ENCODE results near the gene CNTRL.

CNTRL gene

DNA sequence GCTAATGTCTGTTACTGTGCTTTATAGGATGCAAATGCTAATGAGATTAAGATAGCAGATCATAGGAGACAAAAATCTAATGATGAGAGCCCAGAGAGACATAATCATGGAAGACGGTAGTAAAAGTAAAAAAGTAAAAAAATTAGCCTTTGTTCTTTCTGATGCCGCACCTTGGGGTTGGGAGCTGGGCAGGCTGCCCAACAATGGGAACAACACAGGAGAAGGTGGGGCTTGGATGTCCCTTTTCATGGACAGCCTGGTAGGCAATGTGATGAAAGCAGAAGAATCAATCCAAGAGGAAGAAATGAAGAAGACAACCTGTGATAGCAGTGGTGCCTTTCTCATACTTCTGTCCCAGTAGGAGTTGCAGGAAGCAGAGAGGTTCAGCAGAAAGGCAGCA lies 69.7 kb downstream of the CNTRL start:
- no peak overlapping the region for H3K4me3 ChIP-seq (ENCODE audit: low read length)
- TF ChIP-seq, protein P1, sequence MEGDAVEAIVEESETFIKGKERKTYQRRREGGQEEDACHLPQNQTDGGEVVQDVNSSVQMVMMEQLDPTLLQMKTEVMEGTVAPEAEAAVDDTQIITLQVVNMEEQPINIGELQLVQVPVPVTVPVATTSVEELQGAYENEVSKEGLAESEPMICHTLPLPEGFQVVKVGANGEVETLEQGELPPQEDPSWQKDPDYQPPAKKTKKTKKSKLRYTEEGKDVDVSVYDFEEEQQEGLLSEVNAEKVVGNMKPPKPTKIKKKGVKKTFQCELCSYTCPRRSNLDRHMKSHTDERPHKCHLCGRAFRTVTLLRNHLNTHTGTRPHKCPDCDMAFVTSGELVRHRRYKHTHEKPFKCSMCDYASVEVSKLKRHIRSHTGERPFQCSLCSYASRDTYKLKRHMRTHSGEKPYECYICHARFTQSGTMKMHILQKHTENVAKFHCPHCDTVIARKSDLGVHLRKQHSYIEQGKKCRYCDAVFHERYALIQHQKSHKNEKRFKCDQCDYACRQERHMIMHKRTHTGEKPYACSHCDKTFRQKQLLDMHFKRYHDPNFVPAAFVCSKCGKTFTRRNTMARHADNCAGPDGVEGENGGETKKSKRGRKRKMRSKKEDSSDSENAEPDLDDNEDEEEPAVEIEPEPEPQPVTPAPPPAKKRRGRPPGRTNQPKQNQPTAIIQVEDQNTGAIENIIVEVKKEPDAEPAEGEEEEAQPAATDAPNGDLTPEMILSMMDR (conservative IDR thresholded peaks at IDR 0.05; ENCODE audit: low read length) = no peak

DNA sequence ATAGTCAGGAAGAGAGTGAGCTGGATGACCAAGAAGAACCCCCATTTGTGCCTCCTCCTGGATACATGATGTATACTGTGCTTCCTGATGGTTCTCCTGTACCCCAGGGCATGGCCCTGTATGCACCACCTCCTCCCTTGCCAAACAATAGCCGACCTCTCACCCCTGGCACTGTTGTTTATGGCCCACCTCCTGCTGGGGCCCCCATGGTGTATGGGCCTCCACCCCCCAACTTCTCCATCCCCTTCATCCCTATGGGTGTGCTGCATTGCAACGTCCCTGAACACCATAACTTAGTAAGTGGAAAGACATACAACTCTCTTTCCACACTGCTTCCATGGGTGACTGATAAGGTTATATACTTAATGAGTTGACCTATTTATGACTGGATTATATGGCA lies 75.4 kb downstream of the CNTRL start:
- no peak for DNase-seq (ENCODE audit: low read depth)
- H3K4me3 ChIP-seq (ENCODE audit: low read length) = no peak overlapping the region
- TF ChIP-seq, protein P1 (conservative IDR thresholded peaks at IDR 0.05; ENCODE audit: low read length) = no peak

More for the DNA sequence above, 69.7 kb downstream of the CNTRL start:
- no peak for DNase-seq (ENCODE audit: low read depth)

- TF ChIP-seq, protein P1 (conservative IDR thresholded peaks at IDR 0.05; ENCODE audit: low read length) = no peak
- DNase-seq (ENCODE audit: low read depth) = no peak
- H3K4me3 ChIP-seq (ENCODE audit: low read length) = no peak overlapping the region
These were observed 78.9 kb downstream of the CNTRL start for GRCh38 chr9:121153642-121154041.

GRCh38 chr9:121154782-121155181 lies 80.0 kb downstream of the CNTRL start:
- no peak overlapping the region for H3K4me3 ChIP-seq (ENCODE audit: low read length)
- DNase-seq (ENCODE audit: low read depth) = no peak
- TF ChIP-seq, protein P1 (conservative IDR thresholded peaks at IDR 0.05; ENCODE audit: low read length) = no peak

DNA sequence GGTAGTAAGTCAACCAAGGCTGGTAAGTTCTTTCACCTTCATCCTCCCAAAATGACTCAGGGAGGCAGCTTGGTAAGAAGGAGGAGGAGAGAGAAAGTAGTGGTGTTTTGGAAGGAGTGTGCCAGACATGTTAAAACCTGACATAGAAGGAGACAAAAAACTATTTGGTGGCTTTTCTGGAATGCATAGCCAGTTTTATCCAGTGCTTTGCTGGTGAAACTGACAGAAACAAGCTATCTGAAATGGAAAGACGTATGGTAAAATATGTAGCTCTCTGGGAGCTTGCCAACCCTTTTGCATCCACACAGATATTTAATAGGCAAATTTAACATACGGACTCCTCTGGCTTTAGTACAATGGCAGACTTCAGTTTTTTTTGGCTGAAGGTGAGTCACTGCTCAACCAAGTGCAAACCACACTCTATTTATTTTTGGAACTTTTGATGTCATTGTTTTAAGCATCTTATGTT lies 81.5 kb downstream of the CNTRL start:
- no peak overlapping the region for H3K4me3 ChIP-seq (ENCODE audit: low read length)
- peak; percentile 80 for DNase-seq (ENCODE audit: low read depth)
- TF ChIP-seq, protein P1 (conservative IDR thresholded peaks at IDR 0.05; ENCODE audit: low read length) = no peak

- DNase-seq (ENCODE audit: low read depth) = no peak
- H3K4me3 ChIP-seq (ENCODE audit: low read length) = no peak overlapping the region
- TF ChIP-seq, protein P1 (conservative IDR thresholded peaks at IDR 0.05; ENCODE audit: low read length) = no peak
These were observed 83.2 kb downstream of the CNTRL start for GRCh38 chr9:121157939-121158338.

DNA sequence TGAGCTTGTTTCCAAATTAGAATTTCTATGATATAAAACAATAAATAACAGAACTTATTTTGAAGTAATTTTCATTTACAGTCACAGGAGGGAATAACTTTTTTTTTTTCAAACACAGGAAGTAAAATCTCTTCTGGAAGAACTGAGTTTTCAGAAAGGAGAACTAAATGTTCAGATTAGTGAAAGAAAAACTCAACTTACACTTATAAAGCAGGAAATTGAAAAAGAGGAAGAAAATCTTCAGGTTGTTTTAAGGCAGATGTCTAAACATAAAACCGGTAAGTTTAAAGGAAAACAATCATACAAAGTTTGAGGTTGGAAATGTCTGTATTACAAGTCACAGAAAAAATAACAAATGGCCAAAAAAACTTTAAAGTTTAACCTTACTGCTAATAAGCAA lies 85.3 kb downstream of the CNTRL start:
- TF ChIP-seq, protein P1 (conservative IDR thresholded peaks at IDR 0.05; ENCODE audit: low read length) = no peak
- DNase-seq (ENCODE audit: low read depth) = no peak

More for the DNA sequence above, 85.3 kb downstream of the CNTRL start:
- no peak overlapping the region for H3K4me3 ChIP-seq (ENCODE audit: low read length)
